Inferior parietal cortex (tissue), 1 donor: ENCODE data around the gene GGA1.

Source experiments
- DNase-seq: peaks from one replicate; pipeline ENCODE4 v3.0.0-alpha.2; 2016; ENCODE audit errors: extremely low spot score

GGA1 gene

GRCh38 chr22:37630839-37631435 lies 22.3 kb downstream of the GGA1 start:
- DNase-seq = no peak

- DNase-seq = no peak
These were observed 23.0 kb downstream of the GGA1 start for GRCh38 chr22:37631448-37632173.

- no peak for DNase-seq
These were observed 23.8 kb downstream of the GGA1 start for GRCh38 chr22:37632174-37633088.

GRCh38 chr22:37633089-37633624 lies 24.5 kb downstream of the GGA1 start:
- no peak for DNase-seq

GRCh38 chr22:37633625-37634416 lies 25.2 kb downstream of the GGA1 start:
- DNase-seq = peak; percentile 49

- no peak for DNase-seq
These were observed 25.8 kb downstream of the GGA1 start for GRCh38 chr22:37634417-37634924.

GRCh38 chr22:37635157-37635556 lies 26.5 kb downstream of the GGA1 start:
- no peak for DNase-seq

GRCh38 chr22:37636186-37636948 lies 27.7 kb downstream of the GGA1 start:
- DNase-seq = no peak

- no peak for DNase-seq
These were observed 28.3 kb downstream of the GGA1 start for GRCh38 chr22:37636949-37637273.

GRCh38 chr22:37638391-37639069 lies 29.9 kb downstream of the GGA1 start:
- no peak for DNase-seq

- no peak for DNase-seq
These were observed 30.6 kb downstream of the GGA1 start, which contains the start of gene SH3BP1 for GRCh38 chr22:37639070-37639760. TSS of gene SH3BP1 (plus strand) at chr22:37639669. CDS start at chr22:37639788, 119 bp downstream.

- no peak for DNase-seq
These were observed 31.3 kb downstream of the GGA1 start for GRCh38 chr22:37639771-37640590.

GRCh38 chr22:37640591-37641560 lies 32.2 kb downstream of the GGA1 start:
- DNase-seq = no peak

GRCh38 chr22:37641561-37641949 lies 32.9 kb downstream of the GGA1 start:
- no peak for DNase-seq

- DNase-seq = peak; percentile 91
These were observed 34.7 kb downstream of the GGA1 start for GRCh38 chr22:37643225-37643847.

GRCh38 chr22:37647317-37647716 lies 38.7 kb downstream of the GGA1 start:
- DNase-seq = no peak

GRCh38 chr22:37647928-37648327 lies 39.3 kb downstream of the GGA1 start:
- no peak for DNase-seq
